Vagina (tissue), 2 donors: ENCODE results near the gene CHMP1A.

ENCODE experiments used
- CTCF ChIP-seq, 3 experiments: fragments of 450-650 bp in 2 of 3; fragments of 200-600 bp in 1 of 3; sonication (generic) in 1 of 3; IDR thresholded peaks; one replicate each; pipeline ENCODE4 v1.5.1; 2017 to 2019; ENCODE audit warnings: antibody characterized with exemption in 3 of 3, mild to moderate bottlenecking in 2 of 3, moderate library complexity in 2 of 3
- POLR2A ChIP-seq, 2 donors: fragments of 450-650 bp; IDR thresholded peaks; one replicate each; pipeline ENCODE4 v1.6.1; 2017; ENCODE audit warnings: antibody characterized with exemption in 2 of 2, mild to moderate bottlenecking in 2 of 2, moderate library complexity in 2 of 2
- POLR2AphosphoS5 ChIP-seq, 2 donors: sonication (generic); formaldehyde crosslinking; IDR thresholded peaks; one replicate each; pipeline ENCODE4 v1.9.0; 2017; ENCODE audit warnings: antibody characterized with exemption in 2 of 2, mild to moderate bottlenecking in 2 of 2, low read depth in 1 of 2; ENCODE audit not compliant: insufficient read depth in 1 of 2

GRCh38 chr16:89610108-89610453, 47.4 kb downstream of the CHMP1A start:
- TF ChIP-seq CTCF (IDR thresholded peaks at IDR 0.05), result no peak
- TF ChIP-seq POLR2AphosphoS5 (IDR thresholded peaks at IDR 0.05; ENCODE audit: insufficient read depth in 1 of 2, low read depth in 1 of 2), result no peak
- TF ChIP-seq POLR2A (IDR thresholded peaks at IDR 0.05), result no peak
